Measurements from ENCODE around the gene IL36RN. TPM values are rescaled to one million over a fixed set of nuclear protein-coding genes. Genes with fewer than 3 reads are reported as not detected.

The IL36RN gene
- total RNA-seq: not detected

GRCh38 chr2:113058998-113059960 is at the start of gene IL36RN:
IL36RN (plus strand) TSS chr2:113059198; CDS start chr2:113059439, 241 bp downstream.
- intact Hi-C loops (cut with DNase I): no loop called here
- no peak for TF ChIP-seq CTCF (IDR thresholded peaks at IDR 0.05)
- no peaks in the 10 kb centered on the region for H3K9me3 ChIP-seq
- H3K4me3 ChIP-seq: no peak within 1 kb of the TSS
- no peaks in the 10 kb centered on the region for H3K4me1 ChIP-seq
- no peak for DNase-seq (ENCODE audit: low spot score in 2 of 2)
- H3K27ac ChIP-seq: no peak within 1 kb of the TSS
- H3K27me3 ChIP-seq: no peaks in the 10 kb centered on the region
- H3K36me3 ChIP-seq: no peaks in the 10 kb centered on the region

GRCh38 chr2:113009622-113010021 is 49.4 kb upstream of the IL36RN start:
- H3K4me3 ChIP-seq: no peak overlapping the region
- intact Hi-C loops (cut with DNase I): no loop called here
- no peaks in the 10 kb centered on the region for H3K36me3 ChIP-seq
- H3K27ac ChIP-seq: no peak overlapping the region
- no peaks in the 10 kb centered on the region for H3K4me1 ChIP-seq
- no peaks in the 10 kb centered on the region for H3K9me3 ChIP-seq
- DNase-seq (ENCODE audit: low spot score in 2 of 2): no peak
- TF ChIP-seq CTCF (IDR thresholded peaks at IDR 0.05): no peak
- H3K27me3 ChIP-seq: no peaks in the 10 kb centered on the region

GRCh38 chr2:113010088-113010487 is 48.9 kb upstream of the IL36RN start:
- H3K9me3 ChIP-seq: no peaks in the 10 kb centered on the region
- H3K27ac ChIP-seq: no peak overlapping the region
- no peak for TF ChIP-seq CTCF (IDR thresholded peaks at IDR 0.05)
- no peak overlapping the region for H3K4me3 ChIP-seq
- intact Hi-C loops (cut with DNase I): no loop called here
- H3K36me3 ChIP-seq: no peaks in the 10 kb centered on the region
- no peaks in the 10 kb centered on the region for H3K4me1 ChIP-seq
- DNase-seq (ENCODE audit: low spot score in 2 of 2): no peak
- no peaks in the 10 kb centered on the region for H3K27me3 ChIP-seq

GRCh38 chr2:113011108-113011507 is 47.9 kb upstream of the IL36RN start:
- DNase-seq (ENCODE audit: low spot score in 2 of 2): no peak
- intact Hi-C loops (cut with DNase I): no loop called here
- H3K27ac ChIP-seq: no peak overlapping the region

More at GRCh38 chr2:113011108-113011507, 47.9 kb upstream of the IL36RN start:
- Histone ChIP-seq H3K4me1 (no peaks in the 10 kb centered on the region), H3K27me3 (no peaks in the 10 kb centered on the region), H3K4me3 (no peak overlapping the region), H3K36me3 (no peaks in the 10 kb centered on the region), H3K9me3 (no peaks in the 10 kb centered on the region)
- TF ChIP-seq CTCF (IDR thresholded peaks at IDR 0.05): no peak
